Measurements from ENCODE around the gene DHFR. TPM values are rescaled to one million over a fixed set of nuclear protein-coding genes. Genes with fewer than 3 reads are reported as not detected.
"Not testable (repeated sequence)": the region's sequence is repeated elsewhere in the genome, so short reads cannot be mapped to it uniquely, and the experiment has no call there.

The DHFR gene
- total RNA-seq, 1 donor from 2014 or later: 19.7 TPM

GRCh38 chr5:80597500-80597899 is 57.3 kb downstream of the DHFR start:
- no peak for DNase-seq (ENCODE audit: low spot score)

GRCh38 chr5:80594810-80595209 is 60.0 kb downstream of the DHFR start:
- no peak for DNase-seq (ENCODE audit: low spot score)

- DNase-seq (ENCODE audit: low spot score): no peak
These were observed 62.0 kb downstream of the DHFR start for GRCh38 chr5:80592761-80593160.

GRCh38 chr5:80592105-80592504 is 62.7 kb downstream of the DHFR start:
- DNase-seq (ENCODE audit: low spot score): no peak

- DNase-seq (ENCODE audit: low spot score): no peak
These were observed 63.4 kb downstream of the DHFR start for GRCh38 chr5:80591352-80591751.

GRCh38 chr5:80590766-80591165 is 64.0 kb downstream of the DHFR start:
- DNase-seq (ENCODE audit: low spot score): no peak

GRCh38 chr5:80588858-80589540 is 65.8 kb downstream of the DHFR start:
- DNase-seq (ENCODE audit: low spot score): no peak

- no peak for DNase-seq (ENCODE audit: low spot score)
These were observed 70.0 kb downstream of the DHFR start for GRCh38 chr5:80584770-80585169.

GRCh38 chr5:80580291-80580690 is 74.5 kb downstream of the DHFR start:
- DNase-seq (ENCODE audit: low spot score): not testable (repeated sequence)

GRCh38 chr5:80579050-80579449 is 75.7 kb downstream of the DHFR start:
- no peak for DNase-seq (ENCODE audit: low spot score)

GRCh38 chr5:80577707-80578106 is 77.1 kb downstream of the DHFR start:
- no peak for DNase-seq (ENCODE audit: low spot score)

- no peak for DNase-seq (ENCODE audit: low spot score)
These were observed 78.4 kb downstream of the DHFR start for GRCh38 chr5:80576383-80576782.

Other genes starting within 250 kb of the DHFR start
- 39.9 TPM for gene ZFYVE16, start 246.9 kb downstream of the DHFR start, total RNA-seq
- 3.0 TPM for gene FAM151B, start 166.9 kb downstream of the DHFR start, total RNA-seq
- not detected for gene ANKRD34B, start 84.7 kb downstream of the DHFR start, total RNA-seq
- 16.1 TPM for gene MSH3, start 331 bp downstream of the DHFR start, total RNA-seq